Measurements from ENCODE around the gene RIMBP2.

The RIMBP2 gene

DNA sequence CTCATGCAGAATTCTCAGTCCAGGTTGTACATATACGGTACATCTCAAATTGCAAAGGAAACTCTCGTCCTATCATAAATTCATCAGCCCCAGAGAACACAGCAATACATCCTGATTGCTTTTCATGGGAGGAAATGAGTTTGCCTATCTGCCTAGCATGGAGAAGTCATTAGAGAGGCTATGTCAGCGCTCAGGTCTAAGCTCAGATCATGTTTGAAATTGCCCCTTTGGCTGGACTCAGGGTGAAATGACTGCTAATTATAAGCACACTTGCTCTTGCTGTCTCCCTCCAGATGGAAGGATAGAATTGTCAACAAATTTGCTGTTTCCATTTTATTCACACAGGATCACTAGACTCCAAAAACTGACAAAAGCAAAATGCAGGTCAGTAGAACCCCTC is 178.4 kb downstream of the RIMBP2 start:
- TF ChIP-seq, protein P1, sequence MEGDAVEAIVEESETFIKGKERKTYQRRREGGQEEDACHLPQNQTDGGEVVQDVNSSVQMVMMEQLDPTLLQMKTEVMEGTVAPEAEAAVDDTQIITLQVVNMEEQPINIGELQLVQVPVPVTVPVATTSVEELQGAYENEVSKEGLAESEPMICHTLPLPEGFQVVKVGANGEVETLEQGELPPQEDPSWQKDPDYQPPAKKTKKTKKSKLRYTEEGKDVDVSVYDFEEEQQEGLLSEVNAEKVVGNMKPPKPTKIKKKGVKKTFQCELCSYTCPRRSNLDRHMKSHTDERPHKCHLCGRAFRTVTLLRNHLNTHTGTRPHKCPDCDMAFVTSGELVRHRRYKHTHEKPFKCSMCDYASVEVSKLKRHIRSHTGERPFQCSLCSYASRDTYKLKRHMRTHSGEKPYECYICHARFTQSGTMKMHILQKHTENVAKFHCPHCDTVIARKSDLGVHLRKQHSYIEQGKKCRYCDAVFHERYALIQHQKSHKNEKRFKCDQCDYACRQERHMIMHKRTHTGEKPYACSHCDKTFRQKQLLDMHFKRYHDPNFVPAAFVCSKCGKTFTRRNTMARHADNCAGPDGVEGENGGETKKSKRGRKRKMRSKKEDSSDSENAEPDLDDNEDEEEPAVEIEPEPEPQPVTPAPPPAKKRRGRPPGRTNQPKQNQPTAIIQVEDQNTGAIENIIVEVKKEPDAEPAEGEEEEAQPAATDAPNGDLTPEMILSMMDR (IDR thresholded peaks at IDR 0.05; ENCODE audit: low read depth, low read length), result no peak
- DNase-seq (ENCODE audit: extremely low read depth, low read depth), result no peak

DNA sequence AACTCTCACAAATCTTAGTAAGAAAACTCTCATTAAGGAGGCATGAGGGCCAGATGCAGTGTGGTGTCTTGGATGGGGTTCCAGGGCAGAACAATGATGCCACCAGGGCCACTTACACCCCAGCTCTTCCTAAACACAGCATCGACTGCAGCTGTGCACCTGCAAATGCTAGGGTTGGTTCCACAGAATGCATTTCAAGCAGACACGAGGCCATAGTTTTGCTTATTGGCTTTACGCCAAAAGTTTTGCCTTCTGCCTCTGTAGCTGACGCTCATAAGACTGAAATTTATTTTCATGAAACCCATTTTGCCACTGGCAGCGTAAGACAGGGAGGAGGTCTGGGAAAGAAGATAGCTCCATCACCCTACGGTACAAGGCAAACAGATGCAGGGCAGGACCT is 179.0 kb downstream of the RIMBP2 start:
- TF ChIP-seq, protein P1 (IDR thresholded peaks at IDR 0.05; ENCODE audit: low read depth, low read length), result no peak
- DNase-seq (ENCODE audit: extremely low read depth, low read depth), result no peak

DNA sequence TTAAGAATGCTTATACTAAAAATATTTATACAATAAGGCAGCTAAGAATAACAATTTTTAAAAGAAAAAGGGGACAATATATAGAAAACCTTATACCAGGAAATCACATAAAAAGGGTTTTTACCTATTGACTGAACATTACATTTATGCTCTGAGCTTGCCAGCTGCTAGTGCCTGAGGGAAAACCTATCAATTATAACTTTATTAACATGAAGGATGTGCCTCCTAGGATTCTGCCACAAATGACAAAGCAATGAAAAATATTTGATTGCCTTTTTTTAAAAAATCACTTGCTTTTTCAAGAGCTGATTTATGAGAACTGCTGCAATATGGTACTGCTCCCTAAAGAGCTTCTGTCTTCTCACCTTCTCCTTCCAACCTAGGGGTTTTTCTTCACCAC is 185.7 kb downstream of the RIMBP2 start:
- no peak for DNase-seq (ENCODE audit: extremely low read depth, low read depth)
- TF ChIP-seq, protein P1 (IDR thresholded peaks at IDR 0.05; ENCODE audit: low read depth, low read length), result no peak

DNA sequence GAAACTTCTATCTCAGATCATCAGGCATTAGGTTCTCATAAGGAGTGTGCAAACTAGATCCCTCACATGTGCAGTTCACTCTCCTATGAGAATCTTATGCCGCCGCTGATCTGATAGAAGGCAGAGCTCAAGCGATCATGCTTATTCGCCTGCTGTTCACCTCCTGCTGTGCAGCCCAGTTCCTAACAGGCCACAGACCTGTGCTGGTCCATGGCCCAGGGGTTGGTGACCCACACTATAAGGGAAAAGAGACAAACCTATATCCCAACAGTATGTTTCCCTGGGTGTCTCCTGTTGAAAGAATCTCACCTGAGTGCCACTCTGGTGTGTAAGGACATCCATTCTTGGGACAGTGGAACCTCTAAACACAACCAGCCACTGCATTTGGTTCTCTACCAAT is 186.3 kb downstream of the RIMBP2 start:
- TF ChIP-seq, protein P1 (IDR thresholded peaks at IDR 0.05; ENCODE audit: low read depth, low read length), result no peak

DNA sequence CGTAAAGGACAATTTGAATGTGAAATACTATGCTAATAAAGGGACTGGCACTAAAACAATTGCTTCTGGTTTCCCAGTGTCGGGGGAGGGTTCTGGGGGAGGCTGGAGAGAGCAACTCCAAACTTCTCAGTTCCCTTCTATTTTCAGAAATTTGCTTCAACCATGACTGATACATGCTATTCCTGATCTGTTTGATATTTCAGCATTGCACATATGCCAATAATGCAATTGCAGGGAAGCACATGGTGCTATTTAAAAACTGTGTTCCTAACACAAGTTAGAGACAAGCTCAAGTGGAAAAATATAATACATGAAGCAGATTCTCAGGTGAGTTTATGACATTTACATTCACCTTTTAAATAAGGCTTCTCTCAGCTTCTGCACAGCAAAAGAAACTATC is 188.9 kb downstream of the RIMBP2 start:
- no peak for DNase-seq (ENCODE audit: extremely low read depth, low read depth)
- TF ChIP-seq, protein P1 (IDR thresholded peaks at IDR 0.05; ENCODE audit: low read depth, low read length), result no peak

More for the DNA sequence above, 186.3 kb downstream of the RIMBP2 start:
- no peak for DNase-seq (ENCODE audit: extremely low read depth, low read depth)

DNA sequence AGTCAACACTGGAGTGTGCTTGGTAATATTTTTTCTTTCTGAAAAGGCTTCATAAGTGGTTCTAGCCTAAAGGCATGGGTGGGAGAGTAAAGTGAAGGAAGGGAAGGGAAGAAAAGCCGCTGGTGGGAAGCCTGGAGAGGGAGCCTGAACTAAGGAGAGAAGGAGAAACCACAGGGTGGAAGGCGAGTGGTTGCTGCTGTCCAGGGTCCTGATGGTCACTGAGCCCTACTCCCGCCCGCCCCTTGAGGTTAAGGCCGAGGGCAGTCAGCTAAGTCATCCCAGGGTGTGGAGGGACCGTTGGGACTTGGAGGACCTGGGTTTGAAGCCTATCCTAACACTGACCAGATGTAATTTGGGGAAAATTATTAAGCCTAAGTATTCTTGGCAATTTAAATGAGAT is 189.3 kb downstream of the RIMBP2 start:
- DNase-seq (ENCODE audit: extremely low read depth, low read depth), result no peak
- TF ChIP-seq, protein P1 (IDR thresholded peaks at IDR 0.05; ENCODE audit: low read depth, low read length), result no peak

DNA sequence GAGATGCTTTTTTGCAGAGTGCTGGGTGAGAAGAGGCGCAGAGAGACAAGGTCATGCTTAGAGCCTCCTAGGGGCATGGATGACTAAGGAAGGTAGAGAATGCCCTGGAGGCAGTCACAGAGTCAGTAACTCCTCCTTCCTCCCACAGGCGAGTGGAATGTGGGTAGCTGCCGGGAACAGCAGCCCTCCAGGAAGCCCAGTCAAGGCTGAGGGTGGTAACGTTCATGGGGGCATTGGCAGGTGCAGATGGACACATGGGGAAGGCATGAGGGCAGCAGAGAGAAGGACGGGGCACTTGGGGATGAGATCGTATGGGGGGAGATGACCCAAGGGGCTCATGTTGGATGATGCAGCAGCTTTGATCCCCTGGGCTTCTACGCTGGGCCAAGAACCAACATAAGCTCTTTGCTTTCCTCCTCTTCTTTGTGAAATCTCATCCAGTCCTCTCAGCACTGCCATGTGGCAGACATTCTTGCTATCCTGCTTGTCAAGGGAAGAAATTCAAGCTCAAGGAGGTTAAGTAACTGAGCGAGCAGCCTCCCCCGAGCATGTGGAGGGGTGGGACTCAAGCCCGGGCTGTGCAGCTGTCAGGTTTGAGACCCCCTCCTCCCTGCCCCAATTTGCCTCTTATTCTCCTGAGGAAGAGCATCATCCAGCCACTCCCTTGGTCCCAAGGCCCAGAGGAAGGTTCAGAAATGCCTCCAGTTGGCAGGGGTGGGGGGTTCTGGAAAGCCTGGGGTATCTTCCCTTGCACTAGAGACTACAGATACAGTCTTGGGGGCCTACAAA is 190.5 kb downstream of the RIMBP2 start:
- DNase-seq (ENCODE audit: extremely low read depth, low read depth), result no peak
- TF ChIP-seq, protein P1 (IDR thresholded peaks at IDR 0.05; ENCODE audit: low read depth, low read length), result no peak
